GM19468 (cell line): ENCODE measurements around the gene SRP9.
"Not testable (repeated sequence)": the region's sequence is repeated elsewhere in the genome, so short reads cannot be mapped to it uniquely, and the experiment has no call there.

Experiments used
- ATAC-seq: cut with Tn5 transposase; IDR thresholded peaks from one replicate; pipeline ENCODE4 v1.9.1; 2021; ENCODE audit warnings: mild to moderate bottlenecking, moderate library complexity, moderate number of reproducible peaks; ENCODE audit not compliant: unreplicated experiment; ENCODE audit errors: extremely low read depth

The SRP9 gene

GRCh38 chr1:225812488-225813213 lies 35.0 kb downstream of the SRP9 start:
- no peak for ATAC-seq

GRCh38 chr1:225813214-225813964 lies 35.8 kb downstream of the SRP9 start:
- no peak for ATAC-seq

GRCh38 chr1:225814381-225814780 lies 36.8 kb downstream of the SRP9 start:
- no peak for ATAC-seq

- not testable (repeated sequence) for ATAC-seq
These were observed 37.5 kb downstream of the SRP9 start for GRCh38 chr1:225815090-225815489.

GRCh38 chr1:225815526-225816178 lies 38.0 kb downstream of the SRP9 start:
- no peak for ATAC-seq

- ATAC-seq: no peak
These were observed 39.3 kb downstream of the SRP9 start for GRCh38 chr1:225816643-225817538.

GRCh38 chr1:225817611-225818061 lies 40.0 kb downstream of the SRP9 start:
- no peak for ATAC-seq

- ATAC-seq: no peak
These were observed 40.6 kb downstream of the SRP9 start for GRCh38 chr1:225818229-225818628.

- no peak for ATAC-seq
These were observed 41.9 kb downstream of the SRP9 start for GRCh38 chr1:225819346-225820192.

- no peak for ATAC-seq
These were observed 43.0 kb downstream of the SRP9 start for GRCh38 chr1:225820522-225821120.

- no peak for ATAC-seq
These were observed 45.2 kb downstream of the SRP9 start for GRCh38 chr1:225822655-225823403.

GRCh38 chr1:225823811-225824261 lies 46.2 kb downstream of the SRP9 start:
- ATAC-seq: no peak

- ATAC-seq: no peak
These were observed 46.9 kb downstream of the SRP9 start for GRCh38 chr1:225824533-225824941.

- ATAC-seq: no peak
These were observed 47.5 kb downstream of the SRP9 start for GRCh38 chr1:225825078-225825477.

- no peak for ATAC-seq
These were observed 48.0 kb downstream of the SRP9 start for GRCh38 chr1:225825607-225826007.

GRCh38 chr1:225827076-225827475 lies 49.5 kb downstream of the SRP9 start:
- no peak for ATAC-seq

GRCh38 chr1:225828706-225829345 lies 51.2 kb downstream of the SRP9 start:
- ATAC-seq: no peak

GRCh38 chr1:225830841-225831240 lies 53.2 kb downstream of the SRP9 start:
- no peak for ATAC-seq
